Measurements from ENCODE around the gene RTEL1. TPM values are rescaled to one million over a fixed set of nuclear protein-coding genes. Genes with fewer than 3 reads are reported as not detected.
A peak's percentile ranks its signal among the peaks of the same experiment; 100 is the strongest.
"Not testable (repeated sequence)": the region's sequence is repeated elsewhere in the genome, so short reads cannot be mapped to it uniquely, and the experiment has no call there.

Gene RTEL1
- total RNA-seq, 1 experiment from 2014 or later = 9.9 TPM

- not testable (repeated sequence) for DNase-seq (ENCODE audit: low read depth)
These were observed 13.6 kb downstream of the RTEL1 start for GRCh38 chr20:63671695-63672094.

GRCh38 chr20:63672666-63673065 lies 14.6 kb downstream of the RTEL1 start:
- DNase-seq (ENCODE audit: low read depth) = no peak

- DNase-seq (ENCODE audit: low read depth) = no peak
These were observed 15.8 kb downstream of the RTEL1 start for GRCh38 chr20:63673951-63674350.

- DNase-seq (ENCODE audit: low read depth) = no peak
These were observed 17.7 kb downstream of the RTEL1 start for GRCh38 chr20:63675681-63676368.

GRCh38 chr20:63678071-63678470 lies 20.0 kb downstream of the RTEL1 start:
- DNase-seq (ENCODE audit: low read depth) = no peak

GRCh38 chr20:63678667-63679465 lies 20.8 kb downstream of the RTEL1 start:
- DNase-seq (ENCODE audit: low read depth) = no peak

- DNase-seq (ENCODE audit: low read depth) = no peak
These were observed 21.7 kb downstream of the RTEL1 start for GRCh38 chr20:63679799-63680305.

- no peak for DNase-seq (ENCODE audit: low read depth)
These were observed 22.3 kb downstream of the RTEL1 start for GRCh38 chr20:63680427-63680826.

- DNase-seq (ENCODE audit: low read depth) = no peak
These were observed 22.9 kb downstream of the RTEL1 start for GRCh38 chr20:63680857-63681608.

- no peak for DNase-seq (ENCODE audit: low read depth)
These were observed 23.6 kb downstream of the RTEL1 start for GRCh38 chr20:63681609-63682142.

- DNase-seq (ENCODE audit: low read depth) = peak; percentile 100
These were observed 24.4 kb downstream of the RTEL1 start for GRCh38 chr20:63682384-63683139.

GRCh38 chr20:63685269-63686026 lies 27.3 kb downstream of the RTEL1 start:
- DNase-seq (ENCODE audit: low read depth) = no peak

- DNase-seq (ENCODE audit: low read depth) = no peak
These were observed 28.0 kb downstream of the RTEL1 start for GRCh38 chr20:63686094-63686491.

- DNase-seq (ENCODE audit: low read depth) = peak; percentile 23
These were observed 28.6 kb downstream of the RTEL1 start for GRCh38 chr20:63686492-63687321.

GRCh38 chr20:63687419-63688178 lies 29.5 kb downstream of the RTEL1 start:
- no peak for DNase-seq (ENCODE audit: low read depth)

GRCh38 chr20:63688228-63689045 lies 30.3 kb downstream of the RTEL1 start:
- DNase-seq (ENCODE audit: low read depth) = peak; percentile 9

GRCh38 chr20:63689046-63690002 lies 31.2 kb downstream of the RTEL1 start:
- DNase-seq (ENCODE audit: low read depth) = no peak

Measured in M059J (cell line).